Tibial nerve (tissue), 3 donors: ENCODE measurements around the gene NFKBIE.

Experiments used
- POLR2A ChIP-seq, 2 donors: fragments of 450-650 bp; IDR thresholded peaks; one replicate each; pipeline ENCODE4 v1.6.1; 2017; ENCODE audit warnings: antibody characterized with exemption in 2 of 2, mild to moderate bottlenecking in 2 of 2, moderate library complexity in 2 of 2
- TF ChIP-seq, protein P1 (sequence below), 5 experiments: fragments of 200-600 bp in 3 of 5; fragments of 450-650 bp in 2 of 5; sonication (generic) in 3 of 5; IDR thresholded peaks; one replicate each; pipeline ENCODE4 v1.5.1; 2016 to 2019; ENCODE audit warnings: antibody characterized with exemption in 5 of 5, mild to moderate bottlenecking in 3 of 5, moderate library complexity in 2 of 5

DNA sequence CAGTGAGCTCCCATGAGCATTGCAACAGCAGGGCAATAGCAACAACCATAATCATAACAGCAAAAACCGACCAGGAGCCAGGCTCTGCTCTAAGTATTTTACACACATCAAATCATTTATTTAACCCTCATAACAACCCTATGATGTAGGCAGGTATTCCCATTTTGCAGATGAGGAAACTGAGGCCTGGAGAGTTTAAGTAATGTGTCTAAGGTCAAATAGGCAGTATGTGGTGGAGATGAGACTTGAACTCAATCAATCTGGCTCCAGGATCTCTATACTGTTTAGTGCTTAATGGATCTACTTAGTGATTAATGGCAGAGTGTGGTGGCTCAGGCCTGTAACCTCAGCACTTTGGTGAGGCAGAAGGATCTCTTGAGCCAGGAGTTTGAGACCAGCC lies 8.3 kb upstream of the NFKBIE start:
- TF ChIP-seq, protein P1, sequence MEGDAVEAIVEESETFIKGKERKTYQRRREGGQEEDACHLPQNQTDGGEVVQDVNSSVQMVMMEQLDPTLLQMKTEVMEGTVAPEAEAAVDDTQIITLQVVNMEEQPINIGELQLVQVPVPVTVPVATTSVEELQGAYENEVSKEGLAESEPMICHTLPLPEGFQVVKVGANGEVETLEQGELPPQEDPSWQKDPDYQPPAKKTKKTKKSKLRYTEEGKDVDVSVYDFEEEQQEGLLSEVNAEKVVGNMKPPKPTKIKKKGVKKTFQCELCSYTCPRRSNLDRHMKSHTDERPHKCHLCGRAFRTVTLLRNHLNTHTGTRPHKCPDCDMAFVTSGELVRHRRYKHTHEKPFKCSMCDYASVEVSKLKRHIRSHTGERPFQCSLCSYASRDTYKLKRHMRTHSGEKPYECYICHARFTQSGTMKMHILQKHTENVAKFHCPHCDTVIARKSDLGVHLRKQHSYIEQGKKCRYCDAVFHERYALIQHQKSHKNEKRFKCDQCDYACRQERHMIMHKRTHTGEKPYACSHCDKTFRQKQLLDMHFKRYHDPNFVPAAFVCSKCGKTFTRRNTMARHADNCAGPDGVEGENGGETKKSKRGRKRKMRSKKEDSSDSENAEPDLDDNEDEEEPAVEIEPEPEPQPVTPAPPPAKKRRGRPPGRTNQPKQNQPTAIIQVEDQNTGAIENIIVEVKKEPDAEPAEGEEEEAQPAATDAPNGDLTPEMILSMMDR (IDR thresholded peaks at IDR 0.05) = no peak
- no peak for TF ChIP-seq POLR2A (IDR thresholded peaks at IDR 0.05)
